H1 (cell line): Measurements from ENCODE around the gene ZC3HAV1.

ENCODE experiments used
- BCL11A ChIP-seq, 2 experiments: IDR thresholded peaks; one replicate each; pipeline ENCODE4 v1.6.1; 2011; ENCODE audit warnings: low read depth in 2 of 2, low read length in 2 of 2, mild to moderate bottlenecking in 2 of 2
- CEBPB ChIP-seq: IDR thresholded peaks from 2 replicates; pipeline ENCODE4 v1.6.1; 2012; ENCODE audit warnings: low read depth, low read length
- CHD2 ChIP-seq: IDR thresholded peaks from 2 replicates; pipeline ENCODE4 v1.6.1; 2012; ENCODE audit warnings: low read length, improper control_type of control experiment
- CREB1 ChIP-seq: IDR thresholded peaks from 2 replicates; pipeline ENCODE4 v1.6.1; 2012; ENCODE audit warnings: inconsistent platforms
- CTCF ChIP-seq, 3 experiments: IDR thresholded peaks; 1 replicate in 2 of 3; 2 replicates in 1 of 3; pipeline versions ENCODE4 v1.5.1 to v1.6.1; 2011; ENCODE audit warnings: low read length in 3 of 3, mild to moderate bottlenecking in 3 of 3, inconsistent platforms in 2 of 3, low read depth in 1 of 3, moderate library complexity in 1 of 3; ENCODE audit not compliant: insufficient read depth in 1 of 3; ENCODE audit errors: control extremely low read depth in 1 of 3
- GTF2F1 ChIP-seq: IDR thresholded peaks from 2 replicates; pipeline ENCODE4 v1.6.1; 2012; ENCODE audit warnings: low read depth, low read length, improper control_type of control experiment, borderline replicate concordance
- HDAC6 ChIP-seq: IDR thresholded peaks from one replicate; pipeline ENCODE4 v1.7.1; 2012; ENCODE audit warnings: low read depth, mild to moderate bottlenecking, inconsistent platforms, low read length, moderate library complexity
- JUN ChIP-seq: IDR thresholded peaks from 2 replicates; pipeline ENCODE4 v1.6.1; 2011; ENCODE audit warnings: low read depth, mild to moderate bottlenecking, improper control_type of control experiment, low read length
- JUND ChIP-seq: IDR thresholded peaks from 2 replicates; pipeline ENCODE4 v1.6.1; 2011; ENCODE audit warnings: mild to moderate bottlenecking, improper control_type of control experiment, low read length
- POLR2A ChIP-seq, 2 experiments: IDR thresholded peaks; 1 replicate in 1 of 2; 2 replicates in 1 of 2; pipeline ENCODE4 v1.6.1; 2011; ENCODE audit warnings: low read depth in 2 of 2, low read length in 2 of 2, mild to moderate bottlenecking in 2 of 2; ENCODE audit errors: control extremely low read depth in 1 of 2
- POLR2AphosphoS5 ChIP-seq: IDR thresholded peaks from 2 replicates; pipeline ENCODE4 v1.6.1; 2011; ENCODE audit warnings: low read depth, low read length
- SP1 ChIP-seq: IDR thresholded peaks from 2 replicates; pipeline ENCODE4 v1.6.1; 2011; ENCODE audit warnings: low read depth, low read length

GRCh38 chr7:139139150-139139549 is 29.6 kb upstream of the ZC3HAV1 start:
- no peak for TF ChIP-seq CTCF (IDR thresholded peaks at IDR 0.05; ENCODE audit: control extremely low read depth in 1 of 3, insufficient read depth in 1 of 3, low read depth in 1 of 3, low read length in 3 of 3)
- TF ChIP-seq CHD2, result no peak
- no peak for TF ChIP-seq HDAC6
- no peak for TF ChIP-seq BCL11A (IDR thresholded peaks at IDR 0.05; ENCODE audit: low read depth in 2 of 2, low read length in 2 of 2)
- no peak for TF ChIP-seq CREB1
- no peak for TF ChIP-seq POLR2A (IDR thresholded peaks at IDR 0.05; ENCODE audit: control extremely low read depth in 1 of 2, low read depth in 2 of 2, low read length in 2 of 2)
- no peak for TF ChIP-seq POLR2AphosphoS5
- no peak for TF ChIP-seq GTF2F1
- no peak for TF ChIP-seq CEBPB
- no peak for TF ChIP-seq SP1
- no peak for TF ChIP-seq JUN
- TF ChIP-seq JUND, result no peak
